HG02970 (cell line): Measurements from ENCODE around the gene ANKRD63.

ENCODE experiments used
- ATAC-seq: cut with Tn5 transposase; IDR thresholded peaks from one replicate; pipeline ENCODE4 v1.9.1; 2021; ENCODE audit warnings: mild to moderate bottlenecking, moderate library complexity, moderate number of reproducible peaks; ENCODE audit not compliant: unreplicated experiment, low FRiP score

ANKRD63 gene

DNA sequence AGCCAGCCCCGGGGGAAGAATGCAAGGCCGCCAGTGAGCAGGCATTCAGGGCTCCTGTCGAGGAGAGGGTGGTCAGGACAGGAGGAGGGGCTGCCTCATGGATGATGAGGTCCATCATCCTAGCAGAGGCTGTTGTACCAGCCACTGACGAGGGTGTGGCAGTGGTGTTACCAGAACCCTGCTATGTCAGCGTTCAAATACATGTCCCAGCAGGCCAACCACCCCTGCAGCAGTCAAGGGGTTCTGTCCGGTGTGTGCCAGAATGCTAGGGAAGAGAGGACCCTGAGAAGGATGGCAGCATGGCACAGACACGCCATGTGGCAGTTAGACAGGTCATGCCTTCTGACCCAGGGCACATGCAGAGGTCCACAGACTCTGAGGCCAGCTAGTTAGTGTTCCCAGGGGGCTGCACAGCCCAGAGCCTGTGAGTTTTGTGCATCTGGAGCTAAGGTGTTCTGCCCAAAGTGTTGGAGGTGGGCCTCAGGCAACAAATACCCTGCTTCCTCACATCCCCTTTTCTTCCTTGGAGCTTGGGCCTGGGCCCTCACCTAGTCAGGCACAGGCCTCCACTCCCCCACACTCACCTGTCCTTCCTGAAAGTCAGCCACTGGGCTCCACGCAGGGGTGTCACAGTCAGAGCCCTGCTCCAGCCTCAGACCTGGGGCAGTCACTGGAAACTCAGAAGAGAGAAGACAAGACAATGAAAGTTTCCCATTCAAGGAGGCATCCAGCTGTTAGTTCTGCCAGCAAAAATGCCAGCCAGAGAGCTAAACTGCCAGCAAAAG, 36.2 kb downstream of the ANKRD63 start:
- no peak for ATAC-seq

DNA sequence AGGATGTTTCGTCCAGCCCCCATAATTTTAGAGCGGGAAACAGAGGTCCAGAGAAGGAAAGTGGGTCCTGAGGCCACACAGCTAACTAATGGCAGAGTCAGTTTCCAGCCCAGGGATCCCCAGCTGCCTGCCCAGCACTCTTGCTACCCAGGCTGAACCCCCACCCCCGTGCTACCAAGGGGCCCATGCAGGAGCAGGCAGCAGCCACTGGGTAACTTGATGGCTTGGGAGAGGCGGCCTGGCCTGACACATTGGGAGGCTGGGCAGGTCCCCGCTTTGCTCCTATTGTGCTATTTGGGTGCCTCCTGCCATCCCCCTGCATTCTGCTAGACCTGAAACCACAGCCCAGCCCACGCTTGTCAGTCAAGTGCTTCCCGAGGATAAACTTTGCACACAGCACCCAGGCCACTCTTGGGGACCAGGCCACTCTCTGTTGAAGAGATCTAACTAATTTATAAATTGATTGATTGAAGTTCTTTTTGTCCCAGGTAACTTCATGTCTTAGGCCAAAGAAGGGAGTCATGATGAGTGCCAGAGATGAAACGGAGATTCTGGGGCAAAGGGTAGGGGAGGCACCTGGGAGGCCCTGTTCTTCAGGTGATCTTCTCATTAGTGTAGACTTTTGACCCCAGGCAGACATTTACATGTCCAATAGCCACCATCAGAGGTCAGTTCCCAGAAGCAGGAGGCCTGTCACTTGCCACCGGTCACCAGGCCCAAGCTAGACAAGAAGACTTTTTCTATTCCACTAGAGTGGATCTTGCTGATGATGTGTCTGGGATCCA, 37.0 kb downstream of the ANKRD63 start:
- ATAC-seq = no peak

DNA sequence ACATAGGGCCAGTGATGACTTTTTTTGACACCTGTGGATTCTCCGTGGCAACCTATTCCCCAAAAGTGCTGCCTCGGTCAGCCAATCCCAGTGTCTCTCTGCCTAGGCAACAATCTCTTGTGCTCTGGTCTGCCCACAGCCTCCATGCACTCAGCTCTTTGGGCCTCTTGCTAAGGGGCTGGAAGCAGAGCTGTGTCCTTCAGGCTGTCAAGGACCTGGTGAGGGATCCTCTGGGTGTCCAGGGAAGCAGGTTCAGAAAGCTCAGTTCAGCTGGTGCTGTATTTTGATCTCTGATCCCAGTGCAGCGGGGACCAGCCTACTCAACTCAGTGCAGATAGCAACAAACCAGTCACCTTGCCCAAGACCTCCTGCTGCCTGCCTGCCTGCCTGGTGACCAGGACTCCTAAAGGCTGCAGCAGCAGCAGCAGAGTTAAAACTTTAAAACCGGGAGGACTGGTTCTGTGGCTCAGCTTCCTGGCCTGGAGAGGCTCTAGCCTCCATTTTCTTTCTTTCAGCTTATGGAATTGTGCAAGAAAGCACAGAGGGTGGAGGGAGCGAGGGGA, 37.8 kb downstream of the ANKRD63 start:
- ATAC-seq = no peak

DNA sequence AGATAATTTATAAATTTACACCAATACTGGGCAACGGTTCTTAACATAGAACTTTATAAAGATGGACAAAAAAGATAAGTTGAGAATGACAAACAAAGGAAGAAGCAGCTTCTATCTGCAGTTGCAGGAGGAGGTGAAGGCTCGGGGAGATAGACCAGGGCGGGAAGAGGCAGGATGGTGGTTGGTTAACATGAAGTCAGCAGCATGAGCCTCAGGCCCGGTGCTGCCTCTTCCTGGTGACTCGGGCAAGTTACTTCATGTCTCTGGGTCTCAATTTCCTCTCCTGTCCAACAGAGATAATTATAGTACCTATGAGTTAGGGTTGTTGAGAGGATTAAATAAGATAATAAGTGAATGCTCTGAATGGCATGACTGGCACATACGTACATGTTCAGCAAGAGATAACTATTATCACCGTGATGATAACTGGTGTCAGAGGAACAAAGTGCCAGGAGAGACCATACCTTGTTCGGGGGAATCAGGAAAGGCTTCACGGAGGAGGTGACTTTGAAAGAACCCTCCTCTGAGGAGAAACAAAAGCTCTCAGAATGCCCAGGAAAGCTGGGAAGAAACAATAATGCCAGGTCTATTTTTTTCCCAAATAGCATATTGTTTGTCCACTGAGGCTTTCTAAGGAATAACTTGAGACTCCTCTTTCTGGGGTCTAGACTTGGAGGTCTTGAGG, 39.6 kb downstream of the ANKRD63 start:
- no peak for ATAC-seq

DNA sequence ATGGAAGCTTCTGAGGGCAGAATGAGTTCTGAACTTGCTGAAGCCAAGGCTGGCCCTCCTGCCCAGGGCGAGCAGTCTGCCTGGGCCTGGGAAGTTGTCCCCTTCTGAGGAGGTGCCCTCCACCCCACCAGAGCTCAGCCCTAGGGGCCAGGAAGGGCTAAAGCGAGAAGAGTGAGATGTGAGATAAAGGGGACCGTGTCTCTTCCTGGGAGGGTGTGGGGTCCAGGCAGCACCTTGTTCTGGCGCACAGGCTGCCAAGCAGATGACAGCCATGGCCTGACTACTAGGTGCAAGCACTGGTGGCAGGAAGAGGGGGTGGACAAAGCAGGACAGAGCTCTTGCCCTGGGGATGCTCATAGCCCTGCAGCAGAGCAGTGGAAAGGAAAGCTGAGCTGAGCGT, 40.3 kb downstream of the ANKRD63 start:
- no peak for ATAC-seq

DNA sequence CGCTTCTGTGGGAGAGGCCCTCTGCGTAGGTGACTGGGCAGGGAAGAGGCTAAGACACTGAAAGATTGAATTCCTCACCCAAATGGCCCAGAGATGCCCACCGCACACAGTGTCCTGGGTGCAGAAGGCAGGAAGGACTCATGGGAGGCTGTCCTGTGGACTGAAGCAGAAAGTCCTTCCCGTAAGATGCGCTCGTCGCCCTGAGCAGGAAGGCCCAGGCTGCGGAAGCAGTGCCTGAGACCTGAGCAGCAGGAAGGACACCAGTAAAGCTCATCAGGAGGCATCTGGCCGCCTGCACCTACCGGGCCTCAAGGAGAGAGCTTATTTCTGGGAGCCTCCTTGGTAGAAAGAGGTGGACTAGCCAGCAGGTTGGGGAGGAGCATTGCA, 40.7 kb downstream of the ANKRD63 start:
- ATAC-seq = no peak

DNA sequence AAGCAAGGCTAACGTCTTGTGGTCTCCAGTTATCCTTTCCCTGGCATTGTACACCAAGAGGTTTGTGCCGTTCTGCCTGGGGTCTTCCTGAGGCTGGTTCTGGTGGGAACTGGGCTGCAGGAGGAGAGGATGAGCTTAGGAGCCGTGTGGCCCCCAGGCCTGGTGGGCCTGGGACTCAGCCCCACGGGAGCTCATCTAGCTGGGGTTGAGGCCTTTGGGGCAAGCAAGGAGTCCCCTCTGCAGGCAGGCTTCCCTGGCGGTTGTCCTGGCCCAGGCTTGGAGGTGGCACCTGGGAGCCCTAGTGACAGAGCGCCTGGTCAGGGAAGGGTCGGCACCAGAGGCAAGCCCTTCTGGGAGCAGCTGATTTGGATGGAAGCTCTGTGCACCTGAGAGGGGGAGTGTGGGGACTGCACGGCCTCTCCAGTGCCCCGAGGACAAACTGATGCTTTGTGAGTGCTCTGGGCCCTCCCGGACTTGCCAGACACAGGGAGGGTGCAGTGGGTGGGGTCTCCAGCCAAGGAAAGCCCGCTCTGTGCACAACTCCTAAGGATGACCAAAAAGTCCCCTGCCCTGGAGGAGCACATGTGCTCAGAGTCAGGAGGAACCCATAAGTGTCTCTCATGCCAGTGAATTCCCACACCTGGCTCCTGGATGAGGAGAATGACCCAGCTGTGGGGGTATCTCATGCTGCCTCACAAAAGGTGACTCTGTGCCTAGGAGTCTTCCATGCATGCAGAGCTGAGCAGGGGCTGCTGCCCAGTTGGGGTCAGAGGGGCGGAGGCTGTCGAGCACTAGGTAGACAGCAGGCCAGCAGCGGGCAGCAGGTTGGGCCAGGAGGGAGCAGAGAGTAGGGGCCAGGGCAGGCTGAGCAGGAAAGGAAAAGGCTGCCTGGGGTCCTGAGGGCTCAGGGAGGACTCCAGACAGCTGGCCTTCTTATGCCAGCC, 41.3 kb downstream of the ANKRD63 start:
- no peak for ATAC-seq

DNA sequence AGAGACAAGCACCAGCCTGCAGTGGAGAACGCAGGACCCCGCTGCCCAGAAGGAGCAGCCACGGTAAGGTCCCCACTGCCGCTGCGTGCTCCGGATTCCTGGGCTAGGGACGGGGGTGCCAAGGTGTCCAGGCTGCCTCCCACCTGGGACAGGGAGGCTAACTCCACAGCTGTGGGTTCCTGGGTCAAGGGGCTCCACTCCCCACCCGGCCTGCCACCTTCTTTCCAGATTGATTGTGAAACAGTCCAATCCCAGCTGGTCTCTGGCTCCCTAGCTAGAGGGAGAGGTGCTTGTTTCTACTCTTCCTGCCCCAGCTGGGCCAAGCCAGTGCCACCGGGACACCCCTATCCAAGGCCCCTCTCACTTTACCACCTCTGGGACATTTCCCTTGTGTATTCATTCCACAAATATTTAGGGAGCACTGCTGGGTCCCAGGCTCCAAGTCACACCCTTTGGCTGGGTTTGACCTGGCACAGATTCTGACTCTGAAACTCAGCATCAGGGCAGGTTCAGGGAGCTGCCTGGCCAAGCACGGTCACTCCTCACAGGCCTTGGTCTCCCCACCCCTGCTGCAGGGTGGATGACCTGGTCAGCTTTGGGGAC, 42.1 kb downstream of the ANKRD63 start:
- ATAC-seq = no peak

DNA sequence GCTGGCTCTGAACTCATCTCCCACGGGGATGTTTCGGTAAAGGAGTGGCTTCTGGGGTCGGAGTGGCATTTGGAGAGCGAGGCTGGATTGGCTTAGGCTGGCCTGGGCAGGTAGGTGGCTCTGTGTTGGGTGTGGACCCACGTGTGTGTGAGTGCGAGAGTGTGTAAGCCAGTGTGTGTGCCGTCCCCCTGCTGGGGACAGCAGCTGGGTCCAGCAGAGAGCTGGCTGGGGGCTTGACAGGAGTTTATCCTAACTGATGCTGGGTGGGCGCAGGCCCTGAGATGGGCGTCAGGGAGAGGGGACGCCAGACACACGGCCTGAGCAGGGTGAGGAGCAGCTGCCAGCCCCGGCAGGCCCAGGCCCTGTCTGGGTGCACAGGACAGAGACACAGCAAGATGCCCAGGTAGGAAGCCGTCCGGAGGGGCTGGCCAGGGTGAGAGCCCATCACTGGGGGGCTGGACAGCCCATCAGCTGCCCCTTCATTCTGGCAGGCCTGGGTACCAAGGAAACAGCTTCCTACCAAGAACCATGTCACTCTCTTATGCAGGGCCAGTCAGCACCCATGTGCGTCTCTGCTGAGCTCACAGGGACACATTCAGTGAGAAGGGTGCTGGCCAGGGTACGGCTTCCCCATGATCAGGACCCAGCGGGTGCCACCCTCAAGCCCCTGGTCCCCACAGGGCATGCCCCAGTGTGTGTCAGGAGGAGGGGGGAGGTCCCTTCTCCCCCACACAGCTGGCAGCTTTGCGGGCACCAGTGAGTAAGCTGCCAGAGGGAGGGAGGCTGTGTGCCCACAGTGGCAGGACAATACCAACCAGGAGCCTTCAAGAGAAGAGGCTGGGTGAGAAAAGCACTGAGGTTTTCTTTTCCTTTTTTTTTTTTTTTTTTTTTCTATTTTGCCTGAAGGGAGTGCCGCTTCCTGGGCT, 42.9 kb downstream of the ANKRD63 start:
- ATAC-seq = no peak

DNA sequence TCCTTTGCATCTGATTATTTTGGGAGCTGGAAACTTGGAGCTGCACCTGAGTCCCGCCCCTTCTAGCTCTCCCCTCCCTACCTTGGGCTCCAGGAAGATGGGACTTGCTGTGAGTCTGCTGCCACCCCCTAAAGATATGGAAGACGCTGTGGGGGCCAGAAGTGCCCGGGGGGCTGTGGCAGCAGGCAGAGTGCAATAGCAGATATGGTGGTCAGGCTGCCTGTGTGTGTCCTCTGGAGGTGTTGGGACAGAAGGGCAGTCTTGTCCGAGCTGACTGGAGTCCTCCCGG, 43.5 kb downstream of the ANKRD63 start:
- no peak for ATAC-seq

DNA sequence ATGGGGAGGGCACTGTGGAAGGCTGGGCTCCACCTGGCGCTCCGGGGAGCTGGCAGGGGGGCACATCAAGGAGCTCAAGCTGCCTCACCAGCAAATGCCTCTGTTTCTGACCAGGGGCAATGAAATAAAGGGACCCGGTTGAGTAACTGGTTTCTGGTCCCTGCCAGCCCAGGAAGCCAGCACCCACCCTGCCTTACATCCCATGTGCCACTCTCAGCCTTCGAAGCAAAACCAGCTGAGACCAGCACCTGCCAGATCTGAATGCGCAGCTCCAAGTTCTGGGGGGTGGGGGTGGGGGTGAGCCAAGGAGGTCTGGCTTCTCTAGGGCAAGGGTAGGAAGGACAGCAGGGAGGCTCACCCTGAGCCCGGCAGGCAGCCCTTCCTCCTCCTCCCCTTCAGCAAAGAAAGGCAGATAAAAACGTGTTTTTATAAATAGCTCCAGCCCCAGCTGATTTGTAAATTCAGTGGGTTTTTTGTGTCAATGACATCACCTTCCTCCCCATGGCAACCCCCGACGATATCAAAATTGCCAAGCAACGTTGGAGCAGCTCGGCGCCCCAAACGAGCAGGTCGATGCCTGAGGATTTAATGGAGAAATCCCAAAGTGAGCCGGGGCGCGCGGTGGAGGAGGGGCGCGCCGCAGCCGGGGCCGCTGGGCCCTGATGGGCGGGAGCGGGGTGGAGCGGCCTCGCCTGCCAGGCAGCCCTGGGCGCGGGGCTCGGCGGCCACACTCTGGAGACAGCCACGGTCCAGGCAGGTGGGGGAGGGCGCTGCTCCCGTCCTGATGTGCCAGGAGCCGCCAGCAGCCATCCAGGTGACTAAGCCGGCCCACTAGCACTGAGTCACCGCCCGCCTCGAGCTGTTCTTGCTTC, 44.1 kb downstream of the ANKRD63 start, which contains the start of gene PAK6:
Gene PAK6 (plus strand): TSS at position 532 of the 872 bp plus-strand sequence. CDS start 25,723 bp downstream, outside the sequence.
- no peak for ATAC-seq

DNA sequence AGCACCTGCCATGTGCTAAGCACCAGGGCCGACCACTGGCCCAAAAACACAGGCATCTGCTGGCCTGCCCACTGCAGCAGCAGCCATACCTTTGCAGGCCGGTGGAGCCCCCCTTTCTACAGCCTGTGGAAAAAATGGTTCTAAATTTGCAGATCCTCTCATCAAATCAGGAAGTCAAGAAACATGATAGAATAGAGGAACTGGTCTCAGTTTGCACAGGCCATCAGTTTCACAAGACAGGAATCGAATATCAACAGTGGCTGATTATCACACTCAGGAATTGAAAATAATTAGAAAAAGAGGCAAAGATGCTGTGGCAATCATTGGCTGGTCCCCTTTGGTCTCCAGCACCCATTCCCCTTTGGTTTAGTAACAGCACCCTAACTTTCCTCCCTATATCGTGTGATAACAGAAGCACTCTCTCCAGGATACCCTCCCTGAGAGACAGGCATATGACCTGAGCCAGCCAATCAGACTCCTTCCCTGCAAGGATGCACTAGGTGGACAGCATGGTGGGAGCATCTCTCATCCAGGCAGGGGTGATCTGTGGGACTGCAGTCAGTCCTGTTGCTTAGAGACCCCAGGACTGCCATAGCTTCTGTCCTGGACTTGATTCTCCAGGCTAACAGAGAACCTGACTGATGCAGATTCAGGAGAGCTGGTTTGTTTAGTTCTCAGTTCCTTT, 47.5 kb downstream of the ANKRD63 start:
- no peak for ATAC-seq

DNA sequence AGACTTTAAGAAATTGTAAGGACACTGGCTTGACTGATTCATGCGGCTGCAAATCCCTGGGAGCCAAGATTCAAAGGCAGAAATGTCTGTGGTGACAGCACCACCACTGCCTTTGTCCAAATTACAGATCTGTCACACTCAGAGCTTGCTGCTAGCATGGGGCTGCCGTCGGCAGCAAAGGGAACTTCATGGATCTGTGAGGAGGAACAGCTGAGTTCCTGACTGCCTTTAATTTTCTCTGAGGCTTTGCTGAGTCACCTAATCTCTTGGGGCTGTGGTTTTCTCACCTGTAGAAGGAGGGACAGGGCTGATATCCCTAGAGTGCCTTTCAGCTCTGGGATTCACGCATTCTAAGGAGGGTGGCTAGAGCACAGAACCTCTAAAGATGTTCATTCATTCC, 48.1 kb downstream of the ANKRD63 start:
- no peak for ATAC-seq

DNA sequence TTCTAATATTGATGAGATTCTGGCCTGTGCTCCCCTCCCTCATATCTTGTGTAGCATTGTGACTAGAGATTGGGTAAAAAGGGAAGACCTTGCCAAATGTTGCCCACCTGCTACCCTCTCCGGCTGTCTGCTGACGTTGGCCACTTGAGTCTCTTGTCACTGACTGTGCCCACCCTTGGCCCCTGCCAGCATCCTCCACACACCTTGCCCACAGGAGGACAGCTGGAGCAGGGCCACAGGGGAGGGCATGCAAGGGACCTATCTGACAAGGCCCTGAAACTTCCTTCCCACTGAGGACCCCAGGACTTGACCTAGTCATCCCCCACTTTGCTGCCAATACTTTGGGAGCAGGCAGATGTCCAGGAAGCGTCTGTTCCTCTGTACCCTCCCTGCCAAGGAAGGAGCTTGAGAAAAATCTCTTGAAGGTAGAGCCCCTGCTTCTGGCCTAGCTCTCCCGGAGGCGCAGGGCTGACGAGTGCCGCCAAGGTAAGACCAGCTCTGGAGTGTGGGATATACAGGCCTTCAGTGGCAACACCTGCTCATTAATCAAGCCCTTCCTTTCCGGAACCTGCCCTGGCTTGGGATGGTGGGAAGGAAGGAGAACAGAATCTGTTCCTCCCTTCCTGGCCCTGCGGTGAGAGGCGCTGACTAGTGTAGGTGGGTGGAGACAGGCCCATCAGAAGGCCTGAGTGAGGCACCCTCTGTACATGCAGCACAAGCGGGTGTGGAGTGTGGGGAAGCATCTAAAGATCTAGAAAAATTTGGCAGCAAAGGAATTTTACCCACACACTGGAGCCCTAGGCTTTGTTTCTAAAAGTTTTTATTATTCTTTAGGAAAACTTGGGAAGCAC, 48.9 kb downstream of the ANKRD63 start:
- ATAC-seq = no peak

DNA sequence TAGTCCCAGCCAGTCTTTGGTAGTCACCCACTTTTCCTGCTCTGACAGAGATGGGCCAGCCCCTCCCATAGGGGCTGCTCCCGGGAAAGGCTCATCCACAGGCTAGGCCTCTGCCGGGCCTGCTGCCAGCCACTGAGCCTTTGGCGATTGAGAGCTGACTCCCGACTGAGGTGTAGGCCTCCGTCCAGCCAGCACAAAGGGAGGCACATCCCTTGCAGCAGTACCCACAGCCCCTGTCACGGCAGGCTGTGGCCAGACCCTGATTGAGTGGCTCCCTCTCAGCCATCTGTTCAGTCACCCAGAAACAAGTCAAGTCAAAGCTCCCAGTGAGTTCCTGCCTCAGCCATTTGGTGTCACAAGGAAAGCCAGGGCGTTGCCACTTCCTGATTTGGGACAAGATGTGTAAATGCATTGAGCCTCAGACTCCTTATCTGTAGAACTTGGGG, 50.2 kb downstream of the ANKRD63 start:
- ATAC-seq = no peak
